K562 (cell line): ENCODE data around the gene CCSER1. TPM values are rescaled to one million over a fixed set of nuclear protein-coding genes. Genes with fewer than 3 reads are reported as not detected.

ENCODE experiments used
- CUX1 ChIP-seq: fragments of 200-800 bp; sonication (Bioruptor generic); IDR thresholded peaks from 2 replicates; pipeline ENCODE4 v1.6.1; 2016; ENCODE audit warnings: missing genetic modification characterization, missing compliant biosample characterization
- DEAF1 ChIP-seq: fragments of 450-650 bp; formaldehyde crosslinking; IDR thresholded peaks from 2 replicates; pipeline ENCODE4 v1.4.0; 2020; ENCODE audit warnings: mild to moderate bottlenecking, moderate library complexity
- GABPA ChIP-seq: fragments of 200-800 bp; sonication (Bioruptor generic); conservative IDR thresholded peaks from 2 replicates; pipeline ENCODE4 v1.6.1; 2016; ENCODE audit warnings: low read depth, missing genetic modification characterization, missing compliant biosample characterization
- KHSRP ChIP-seq: fragments of 450-650 bp; IDR thresholded peaks from 2 replicates; pipeline ENCODE4 v1.6.1; 2017
- NFRKB ChIP-seq: fragments of 450-650 bp; IDR thresholded peaks from 2 replicates; pipeline ENCODE4 v1.6.1; 2016; ENCODE audit warnings: low read depth
- STAT5B ChIP-seq: fragments of 250-450 bp; sonication (Bioruptor Pico); IDR thresholded peaks from 2 replicates; pipeline ENCODE4 v1.8.0; 2021; ENCODE audit warnings: mild to moderate bottlenecking, inconsistent platforms
- ZNF551 ChIP-seq: fragments of 250-450 bp; sonication (Bioruptor Pico); IDR thresholded peaks from 2 replicates; pipeline ENCODE4 v1.5.0; 2021; ENCODE audit warnings: mild to moderate bottlenecking, moderate library complexity
- ZNF79 ChIP-seq: fragments of 250-450 bp; sonication (Bioruptor Pico); IDR thresholded peaks from 2 replicates; pipeline ENCODE4 v1.4.0; 2020; ENCODE audit warnings: low read depth, mild to moderate bottlenecking, moderate library complexity
- ZNF830 ChIP-seq: fragments of 250-450 bp; sonication (Bioruptor Pico); IDR thresholded peaks from 2 replicates; pipeline ENCODE4 v1.5.0; 2021; ENCODE audit warnings: mild to moderate bottlenecking
- polyA plus RNA-seq, 8 experiments: library from polyadenylated mRNA; depleted of rRNA in 4 of 8; stranded (reverse) in 5 of 8; unstranded in 3 of 8; fragments of >200 nt; fragmentation: Nextera tagmentation in 2 of 8; fragmentation: Illumina TruSeq in 1 of 8; extraction: Ambion mirVana in 2 of 8; extraction: Trizol in 1 of 8; gene quantifications; 2 replicates each; pipeline versions ENCODE4 v1.2.1 to v1.2.3, GENCODE V29; 2011 to 2014; ENCODE audit warnings: inconsistent platforms in 1 of 8, missing spikeins in 1 of 8
- total RNA-seq, 7 experiments: library from RNA; depleted of rRNA in 6 of 7; stranded (reverse); fragments of >200 nt in 6 of 7; fragmentation: Illumina TruSeq in 2 of 7; extraction: Trizol in 2 of 7; gene quantifications; 2 replicates each; pipeline versions ENCODE4 v1.2.1 to v1.2.3, GENCODE V29; 2011 to 2021; ENCODE audit warnings: low replicate concordance in 1 of 7
- TF ChIP-seq, protein P1 (sequence below), 3 experiments: IDR thresholded peaks in 2 of 3; conservative IDR thresholded peaks in 1 of 3; 2 replicates each; pipeline ENCODE4 v1.5.1; 2011 to 2012; ENCODE audit warnings: low read length in 3 of 3, mild to moderate bottlenecking in 3 of 3, control low read depth in 2 of 3, improper control_type of control experiment in 1 of 3, inconsistent platforms in 1 of 3, low read depth in 1 of 3, mixed read lengths in 1 of 3, moderate library complexity in 1 of 3; ENCODE audit not compliant: insufficient read depth in 2 of 3

Gene CCSER1
- total and polyA plus RNA-seq, 9 of the 15 experiments (the other 6 are each of a cell fraction or from before 2014, with no cell fraction given): not detected

- TF ChIP-seq, protein P1, sequence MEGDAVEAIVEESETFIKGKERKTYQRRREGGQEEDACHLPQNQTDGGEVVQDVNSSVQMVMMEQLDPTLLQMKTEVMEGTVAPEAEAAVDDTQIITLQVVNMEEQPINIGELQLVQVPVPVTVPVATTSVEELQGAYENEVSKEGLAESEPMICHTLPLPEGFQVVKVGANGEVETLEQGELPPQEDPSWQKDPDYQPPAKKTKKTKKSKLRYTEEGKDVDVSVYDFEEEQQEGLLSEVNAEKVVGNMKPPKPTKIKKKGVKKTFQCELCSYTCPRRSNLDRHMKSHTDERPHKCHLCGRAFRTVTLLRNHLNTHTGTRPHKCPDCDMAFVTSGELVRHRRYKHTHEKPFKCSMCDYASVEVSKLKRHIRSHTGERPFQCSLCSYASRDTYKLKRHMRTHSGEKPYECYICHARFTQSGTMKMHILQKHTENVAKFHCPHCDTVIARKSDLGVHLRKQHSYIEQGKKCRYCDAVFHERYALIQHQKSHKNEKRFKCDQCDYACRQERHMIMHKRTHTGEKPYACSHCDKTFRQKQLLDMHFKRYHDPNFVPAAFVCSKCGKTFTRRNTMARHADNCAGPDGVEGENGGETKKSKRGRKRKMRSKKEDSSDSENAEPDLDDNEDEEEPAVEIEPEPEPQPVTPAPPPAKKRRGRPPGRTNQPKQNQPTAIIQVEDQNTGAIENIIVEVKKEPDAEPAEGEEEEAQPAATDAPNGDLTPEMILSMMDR (IDR thresholded peaks at IDR 0.05 in 2 of 3, conservative IDR thresholded peaks at IDR 0.05 in 1 of 3; ENCODE audit: insufficient read depth in 2 of 3, low read depth in 1 of 3, low read length in 3 of 3): no peak
- TF ChIP-seq NFRKB: no peak
- TF ChIP-seq STAT5B: no peak
- TF ChIP-seq CUX1 (CRISPR knock-in tag): no peak
- no peak for TF ChIP-seq ZNF551 (CRISPR knock-in tag)
- no peak for TF ChIP-seq KHSRP
- TF ChIP-seq ZNF830 (CRISPR knock-in tag): no peak
- TF ChIP-seq GABPA (tag): no peak
- no peak for TF ChIP-seq DEAF1
- no peak for TF ChIP-seq ZNF79 (CRISPR knock-in tag)
Observed at GRCh38 chr4:90148574-90149148, 21.5 kb downstream of the CCSER1 start (continued).
